ENCODE results near the gene RFX2.

DNA sequence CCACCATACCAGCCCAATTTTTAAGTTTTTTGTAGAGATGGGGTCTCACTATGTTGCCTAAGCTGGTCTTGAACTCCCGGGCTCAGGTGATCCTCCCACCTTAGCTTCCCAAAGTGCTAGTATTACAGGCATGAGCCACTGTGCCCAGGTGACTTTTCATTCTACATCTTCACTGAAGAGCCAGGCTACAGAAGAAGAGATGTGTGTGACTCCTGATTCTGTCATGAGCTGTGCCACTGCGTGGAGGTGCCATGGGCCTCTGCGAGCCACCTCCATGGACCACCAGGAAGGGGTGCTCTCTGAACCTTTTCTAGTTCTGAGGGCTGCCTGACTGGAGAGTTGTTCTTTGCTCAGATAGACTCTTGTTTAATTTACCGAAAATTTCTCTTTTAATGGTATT, 75.8 kb downstream of the RFX2 start:
- TF ChIP-seq ZNF274 (IDR thresholded peaks at IDR 0.05; ENCODE audit: low read depth, low read length) (no peak), SUZ12 (IDR thresholded peaks at IDR 0.05; ENCODE audit: extremely low read depth, insufficient read depth, insufficient read length) (no peak)

All from NT2/D1 (cell line).